Measurements from ENCODE around the gene STK16. TPM values are rescaled to one million over a fixed set of nuclear protein-coding genes. Genes with fewer than 3 reads are reported as not detected.
A peak's percentile ranks its signal among the peaks of the same experiment; 100 is the strongest.

The STK16 gene
- total and polyA plus RNA-seq, 2 of the 13 experiments (the other 11 are each of a cell fraction or from before 2014, with no cell fraction given) = 28.0 to 50.9 TPM

DNA sequence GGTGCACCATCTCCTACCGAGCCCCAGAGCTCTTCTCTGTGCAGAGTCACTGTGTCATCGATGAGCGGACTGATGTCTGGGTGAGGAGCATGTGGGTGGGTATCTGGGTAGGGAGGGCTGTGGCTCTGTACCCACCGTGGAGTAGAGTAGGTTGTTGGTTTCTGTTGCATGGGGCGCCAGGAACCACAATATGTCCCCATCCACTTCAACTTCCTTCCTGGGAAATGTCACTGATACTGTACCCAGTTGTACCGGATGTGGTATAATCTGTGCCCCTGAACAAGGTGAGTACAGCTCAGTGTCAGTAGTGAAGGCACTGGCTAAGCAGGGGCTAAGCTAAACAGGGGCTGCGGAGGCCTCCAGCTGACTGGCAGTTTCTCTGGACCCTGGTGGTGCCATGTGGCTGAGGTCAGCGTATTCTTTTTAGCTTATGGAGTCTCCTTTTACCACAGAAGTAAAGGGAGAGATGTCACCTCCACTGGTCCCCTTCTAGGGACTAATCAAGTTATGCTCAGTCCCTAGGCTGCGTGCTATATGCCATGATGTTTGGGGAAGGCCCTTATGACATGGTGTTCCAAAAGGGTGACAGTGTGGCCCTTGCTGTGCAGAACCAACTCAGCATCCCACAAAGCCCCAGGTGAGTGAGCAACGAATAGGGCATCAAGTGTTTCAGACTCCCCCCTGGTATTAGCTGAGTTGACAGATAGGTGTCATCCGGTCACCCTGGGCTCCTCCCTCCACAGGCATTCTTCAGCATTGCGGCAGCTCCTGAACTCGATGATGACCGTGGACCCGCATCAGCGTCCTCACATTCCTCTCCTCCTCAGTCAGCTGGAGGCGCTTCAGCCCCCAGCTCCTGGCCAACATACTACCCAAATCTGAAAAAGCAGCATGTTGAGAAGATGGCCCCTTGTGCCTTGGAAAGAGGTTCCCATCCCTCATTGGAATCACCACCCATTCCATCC is 2.7 kb downstream of the STK16 start:
- FAIRE-seq = no peak
- Histone ChIP-seq H3K4me1 (ENCODE audit: insufficient read depth, low read length) (peaks cover 71% of the 10 kb centered on the region), H3K9me3 (ENCODE audit: low read length) (no peaks in the 10 kb centered on the region), H3K9ac (ENCODE audit: insufficient read depth, low read depth, low read length) (no peak overlapping the region), H3K4me2 (ENCODE audit: low read depth, low read length) (peak overlapping the region; percentile 94; the same call in 1 of the 2 replicates), H2AFZ (ENCODE audit: low read length) (no peak overlapping the region), H3K27me3 (ENCODE audit: control insufficient read depth in 1 of 2, insufficient read depth in 2 of 2, low read length in 2 of 2) (peaks cover 0 to 2% of the 10 kb centered on the region in 2 experiments; a peak in 1 of 5 replicates), H3K27ac (ENCODE audit: extremely low read length, insufficient read depth, low read length) (peak overlapping the region; percentile 91), H3K79me2 (ENCODE audit: insufficient read depth, low read length) (peaks cover 14% of the 10 kb centered on the region), H3K4me3 (replicated peaks in 1 of 3; ENCODE audit: insufficient read depth in 1 of 3, low read depth in 2 of 3, low read length in 3 of 3) (no peak overlapping the region), H4K20me1 (ENCODE audit: insufficient read depth, low read length) (no peaks in the 10 kb centered on the region), H3K36me3 (replicated peaks in 1 of 2; ENCODE audit: control insufficient read depth in 1 of 2, insufficient read depth in 2 of 2, low read length in 2 of 2) (peaks cover 1 to 13% of the 10 kb centered on the region in 2 experiments; a peak in 4 of 5 replicates)
- CTCF ChIA-PET (ENCODE audit: low intra/inter-chr PET ratio, low total read pairs) = interaction anchor here (1.6 kb wide), 1 partner anchor 47 kb away, joined by 5 read pairs; no protein-coding TSS in a partner anchor
- BruUV-seq (replicated peaks) = no TSS peak
- no peak for ATAC-seq
- intact Hi-C loops (cut with micrococcal nuclease; ENCODE audit: unreplicated experiment) (loop anchor here (2.0 kb wide), 1 partner anchor 47 kb away; no protein-coding TSS in a partner anchor), in situ Hi-C loops (cut with HindIII; ENCODE audit: extremely low pct_ligation_motif_present, low pct_unique_long_range_greater_than_20kb) (no loop called here)
- POLR2A ChIA-PET = interaction anchor here (1.0 to 5.7 kb wide), 17 partner anchors 14 to 304 kb away, joined by 3 to 73 read pairs (median 18); partner anchors contain the start of genes ABCB6, ANKZF1, ATG9A and CNPPD1
- DNase-seq (ENCODE audit: low spot score) = no peak
- 95% methylated on average over 17 of the region's 17 CpGs for WGBS (ENCODE audit: low lambda C conversion rate)
- TF ChIP-seq, protein P1, sequence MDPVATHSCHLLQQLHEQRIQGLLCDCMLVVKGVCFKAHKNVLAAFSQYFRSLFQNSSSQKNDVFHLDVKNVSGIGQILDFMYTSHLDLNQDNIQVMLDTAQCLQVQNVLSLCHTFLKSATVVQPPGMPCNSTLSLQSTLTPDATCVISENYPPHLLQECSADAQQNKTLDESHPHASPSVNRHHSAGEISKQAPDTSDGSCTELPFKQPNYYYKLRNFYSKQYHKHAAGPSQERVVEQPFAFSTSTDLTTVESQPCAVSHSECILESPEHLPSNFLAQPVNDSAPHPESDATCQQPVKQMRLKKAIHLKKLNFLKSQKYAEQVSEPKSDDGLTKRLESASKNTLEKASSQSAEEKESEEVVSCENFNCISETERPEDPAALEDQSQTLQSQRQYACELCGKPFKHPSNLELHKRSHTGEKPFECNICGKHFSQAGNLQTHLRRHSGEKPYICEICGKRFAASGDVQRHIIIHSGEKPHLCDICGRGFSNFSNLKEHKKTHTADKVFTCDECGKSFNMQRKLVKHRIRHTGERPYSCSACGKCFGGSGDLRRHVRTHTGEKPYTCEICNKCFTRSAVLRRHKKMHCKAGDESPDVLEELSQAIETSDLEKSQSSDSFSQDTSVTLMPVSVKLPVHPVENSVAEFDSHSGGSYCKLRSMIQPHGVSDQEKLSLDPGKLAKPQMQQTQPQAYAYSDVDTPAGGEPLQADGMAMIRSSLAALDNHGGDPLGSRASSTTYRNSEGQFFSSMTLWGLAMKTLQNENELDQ (CRISPR knock-in tag; IDR thresholded peaks at IDR 0.05; ENCODE audit: borderline replicate concordance) = no peak
- TF ChIP-seq MAFK (conservative IDR thresholded peaks at IDR 0.05 in 1 of 2, IDR thresholded peaks at IDR 0.05 in 1 of 2; ENCODE audit: low read length in 2 of 2) (peak; percentile 58 to 79; a peak in 3 of 4 replicates), SALL1 (CRISPR knock-in tag; IDR thresholded peaks at IDR 0.05) (0 out of 2 replicates have a peak, but pooled peaks have one; percentile 14), LCORL (IDR thresholded peaks at IDR 0.05) (no peak), LCORL (CRISPR knock-in tag; IDR thresholded peaks at IDR 0.05) (0 out of 2 replicates have a peak, but pooled peaks have one; percentile 21), MIER2 (CRISPR knock-in tag; IDR thresholded peaks at IDR 0.05) (no peak), ZBTB38 (CRISPR knock-in tag; IDR thresholded peaks at IDR 0.05) (peak; percentile 93; the same call in 1 of the 2 replicates), MAFF (IDR thresholded peaks at IDR 0.05; ENCODE audit: low read depth, low read length) (peak; percentile 67), ZC3H13 (CRISPR knock-in tag; IDR thresholded peaks at IDR 0.05) (0 out of 2 replicates have a peak, but pooled peaks have one; percentile 60), XRCC5 (optimal IDR thresholded peaks at IDR 0.05; ENCODE audit: low read length) (peak; percentile 51), ZNF33A (CRISPR knock-in tag; IDR thresholded peaks at IDR 0.05; ENCODE audit: borderline replicate concordance) (no peak), ZNF558 (CRISPR knock-in tag; IDR thresholded peaks at IDR 0.05; ENCODE audit: borderline replicate concordance) (no peak), ZNF577 (CRISPR knock-in tag; IDR thresholded peaks at IDR 0.05; ENCODE audit: borderline replicate concordance, low read depth) (no peak)
- TF ChIP-seq, protein P2, sequence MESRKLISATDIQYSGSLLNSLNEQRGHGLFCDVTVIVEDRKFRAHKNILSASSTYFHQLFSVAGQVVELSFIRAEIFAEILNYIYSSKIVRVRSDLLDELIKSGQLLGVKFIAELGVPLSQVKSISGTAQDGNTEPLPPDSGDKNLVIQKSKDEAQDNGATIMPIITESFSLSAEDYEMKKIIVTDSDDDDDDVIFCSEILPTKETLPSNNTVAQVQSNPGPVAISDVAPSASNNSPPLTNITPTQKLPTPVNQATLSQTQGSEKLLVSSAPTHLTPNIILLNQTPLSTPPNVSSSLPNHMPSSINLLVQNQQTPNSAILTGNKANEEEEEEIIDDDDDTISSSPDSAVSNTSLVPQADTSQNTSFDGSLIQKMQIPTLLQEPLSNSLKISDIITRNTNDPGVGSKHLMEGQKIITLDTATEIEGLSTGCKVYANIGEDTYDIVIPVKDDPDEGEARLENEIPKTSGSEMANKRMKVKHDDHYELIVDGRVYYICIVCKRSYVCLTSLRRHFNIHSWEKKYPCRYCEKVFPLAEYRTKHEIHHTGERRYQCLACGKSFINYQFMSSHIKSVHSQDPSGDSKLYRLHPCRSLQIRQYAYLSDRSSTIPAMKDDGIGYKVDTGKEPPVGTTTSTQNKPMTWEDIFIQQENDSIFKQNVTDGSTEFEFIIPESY (CRISPR knock-in tag; IDR thresholded peaks at IDR 0.05) = peak; percentile 98
- TF ChIP-seq, protein P3, sequence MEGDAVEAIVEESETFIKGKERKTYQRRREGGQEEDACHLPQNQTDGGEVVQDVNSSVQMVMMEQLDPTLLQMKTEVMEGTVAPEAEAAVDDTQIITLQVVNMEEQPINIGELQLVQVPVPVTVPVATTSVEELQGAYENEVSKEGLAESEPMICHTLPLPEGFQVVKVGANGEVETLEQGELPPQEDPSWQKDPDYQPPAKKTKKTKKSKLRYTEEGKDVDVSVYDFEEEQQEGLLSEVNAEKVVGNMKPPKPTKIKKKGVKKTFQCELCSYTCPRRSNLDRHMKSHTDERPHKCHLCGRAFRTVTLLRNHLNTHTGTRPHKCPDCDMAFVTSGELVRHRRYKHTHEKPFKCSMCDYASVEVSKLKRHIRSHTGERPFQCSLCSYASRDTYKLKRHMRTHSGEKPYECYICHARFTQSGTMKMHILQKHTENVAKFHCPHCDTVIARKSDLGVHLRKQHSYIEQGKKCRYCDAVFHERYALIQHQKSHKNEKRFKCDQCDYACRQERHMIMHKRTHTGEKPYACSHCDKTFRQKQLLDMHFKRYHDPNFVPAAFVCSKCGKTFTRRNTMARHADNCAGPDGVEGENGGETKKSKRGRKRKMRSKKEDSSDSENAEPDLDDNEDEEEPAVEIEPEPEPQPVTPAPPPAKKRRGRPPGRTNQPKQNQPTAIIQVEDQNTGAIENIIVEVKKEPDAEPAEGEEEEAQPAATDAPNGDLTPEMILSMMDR (CRISPR knock-in tag; IDR thresholded peaks at IDR 0.05) = 0 out of 2 replicates have a peak, but pooled peaks have one; percentile 9
